Smooth muscle cell (in vitro differentiated cells): ENCODE measurements around the gene INPP5A. TPM values are rescaled to one million over a fixed set of nuclear protein-coding genes. Genes with fewer than 3 reads are reported as not detected.

ENCODE experiments used
- DNase-seq: peaks from one replicate; lab custom pipeline; 2025; ENCODE audit not compliant: unreplicated experiment; lab: John Stamatoyannopoulos, UW
- H2AFZ ChIP-seq: fragments of 200-600 bp; sonication (generic); 2 replicates; pipeline ENCODE4 v1.6.0; 2016; ENCODE audit warnings: antibody characterized with exemption, low read depth, mild to moderate bottlenecking
- H3F3A ChIP-seq: fragments of 200-600 bp; sonication (generic); 2 replicates; pipeline ENCODE4 v1.6.0; 2017; ENCODE audit warnings: antibody characterized with exemption, low read depth
- H3K27ac ChIP-seq: fragments of 200-600 bp; sonication (generic); 2 replicates; pipeline ENCODE4 v1.5.1; 2016; ENCODE audit warnings: low read depth, mild to moderate bottlenecking
- H3K27me3 ChIP-seq: fragments of 200-600 bp; sonication (generic); 2 replicates; pipeline ENCODE4 v1.6.1; 2016; ENCODE audit warnings: low read depth, mild to moderate bottlenecking
- H3K36me3 ChIP-seq: fragments of 200-600 bp; sonication (generic); 2 replicates; pipeline ENCODE4 v1.5.1; 2016; ENCODE audit warnings: low read depth
- H3K4me1 ChIP-seq: fragments of 200-600 bp; sonication (generic); 2 replicates; pipeline ENCODE4 v1.5.1; 2016; ENCODE audit warnings: low read depth
- H3K4me2 ChIP-seq: fragments of 200-600 bp; sonication (generic); 2 replicates; pipeline ENCODE4 v1.6.0; 2016; ENCODE audit warnings: mild to moderate bottlenecking
- H3K4me3 ChIP-seq: fragments of 200-600 bp; sonication (generic); 2 replicates; pipeline ENCODE4 v1.5.1; 2016; ENCODE audit warnings: mild to moderate bottlenecking
- H3K79me2 ChIP-seq: fragments of 200-600 bp; sonication (generic); 2 replicates; pipeline ENCODE4 v1.6.0; 2016; ENCODE audit warnings: low read depth, mild to moderate bottlenecking
- H3K9ac ChIP-seq: fragments of 200-600 bp; sonication (generic); 2 replicates; pipeline ENCODE4 v1.6.0; 2016; ENCODE audit warnings: low read depth
- H3K9me3 ChIP-seq: fragments of 200-600 bp; sonication (generic); replicated peaks from 2 replicates; pipeline ENCODE4 v1.5.1; 2016; ENCODE audit warnings: low read depth
- H4K20me1 ChIP-seq: fragments of 200-600 bp; sonication (generic); 2 replicates; pipeline ENCODE4 v1.6.0; 2016; ENCODE audit warnings: low read depth
- WGBS: methylation state at CpG from one replicate; pipeline ENCODE4 v1.1.7; 2016; ENCODE audit warnings: low lambda C conversion rate; 5-methylcytosine and 5-hydroxymethylcytosine counted together
- polyA plus RNA-seq: library from polyadenylated mRNA; unstranded; fragments of >200 nt; fragmentation: Nextera tagmentation; extraction: Ambion mirVana; gene quantifications from 2 replicates; pipeline ENCODE4 v1.2.1, GENCODE V29; 2016
- total RNA-seq: library from RNA; depleted of rRNA; stranded (reverse); fragments of >200 nt; gene quantifications from 2 replicates; pipeline ENCODE4 v1.2.3, GENCODE V29; 2014
- TF ChIP-seq, protein P1 (sequence below): fragments of 200-600 bp; sonication (generic); IDR thresholded peaks from 2 replicates; pipeline ENCODE4 v1.5.1; 2017; ENCODE audit warnings: borderline replicate concordance, mild to moderate bottlenecking, antibody characterized with exemption; ENCODE audit not compliant: insufficient read depth, poor library complexity, severe bottlenecking

Gene INPP5A
- total and polyA plus RNA-seq, 2 experiments from 2014 or later = 48.0 to 55.9 TPM

GRCh38 chr10:132515811-132516726 lies 21.5 kb upstream of the INPP5A start:
- H3K27ac ChIP-seq = no peak overlapping the region
- no peak overlapping the region for H2AFZ ChIP-seq
- no peak overlapping the region for H3K4me3 ChIP-seq
- peak overlapping the region; percentile 83 for H3K4me2 ChIP-seq
- no peaks in the 10 kb centered on the region for H3K79me2 ChIP-seq
- WGBS = 83% methylated on average over 19 of the region's 19 CpGs
- no peak overlapping the region for H3K9ac ChIP-seq
- H3K4me1 ChIP-seq = peaks cover 17% of the 10 kb centered on the region
- H3K36me3 ChIP-seq = no peaks in the 10 kb centered on the region
- H4K20me1 ChIP-seq = no peaks in the 10 kb centered on the region
- H3K27me3 ChIP-seq = no peaks in the 10 kb centered on the region
- H3K9me3 ChIP-seq = no peaks in the 10 kb centered on the region
- H3F3A ChIP-seq = no peaks in the 10 kb centered on the region
- TF ChIP-seq, protein P1, sequence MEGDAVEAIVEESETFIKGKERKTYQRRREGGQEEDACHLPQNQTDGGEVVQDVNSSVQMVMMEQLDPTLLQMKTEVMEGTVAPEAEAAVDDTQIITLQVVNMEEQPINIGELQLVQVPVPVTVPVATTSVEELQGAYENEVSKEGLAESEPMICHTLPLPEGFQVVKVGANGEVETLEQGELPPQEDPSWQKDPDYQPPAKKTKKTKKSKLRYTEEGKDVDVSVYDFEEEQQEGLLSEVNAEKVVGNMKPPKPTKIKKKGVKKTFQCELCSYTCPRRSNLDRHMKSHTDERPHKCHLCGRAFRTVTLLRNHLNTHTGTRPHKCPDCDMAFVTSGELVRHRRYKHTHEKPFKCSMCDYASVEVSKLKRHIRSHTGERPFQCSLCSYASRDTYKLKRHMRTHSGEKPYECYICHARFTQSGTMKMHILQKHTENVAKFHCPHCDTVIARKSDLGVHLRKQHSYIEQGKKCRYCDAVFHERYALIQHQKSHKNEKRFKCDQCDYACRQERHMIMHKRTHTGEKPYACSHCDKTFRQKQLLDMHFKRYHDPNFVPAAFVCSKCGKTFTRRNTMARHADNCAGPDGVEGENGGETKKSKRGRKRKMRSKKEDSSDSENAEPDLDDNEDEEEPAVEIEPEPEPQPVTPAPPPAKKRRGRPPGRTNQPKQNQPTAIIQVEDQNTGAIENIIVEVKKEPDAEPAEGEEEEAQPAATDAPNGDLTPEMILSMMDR = no peak
- no peak for DNase-seq

GRCh38 chr10:132516771-132517725 lies 20.5 kb upstream of the INPP5A start:
- no peaks in the 10 kb centered on the region for H3F3A ChIP-seq
- peak overlapping the region; percentile 21 for H3K4me3 ChIP-seq
- no peaks in the 10 kb centered on the region for H3K79me2 ChIP-seq
- no peaks in the 10 kb centered on the region for H4K20me1 ChIP-seq
- H3K9ac ChIP-seq = peak overlapping the region; percentile 82
- DNase-seq = peak; percentile 78
- H3K9me3 ChIP-seq = no peaks in the 10 kb centered on the region
- peak overlapping the region; percentile 44 for H2AFZ ChIP-seq
- peak overlapping the region; percentile 83 for H3K4me2 ChIP-seq
- H3K27me3 ChIP-seq = no peaks in the 10 kb centered on the region
- TF ChIP-seq, protein P1 = no peak
- peaks cover 17% of the 10 kb centered on the region for H3K4me1 ChIP-seq
- WGBS = 23% methylated on average over 34 of the region's 37 CpGs
- peak overlapping the region; percentile 89 for H3K27ac ChIP-seq
- H3K36me3 ChIP-seq = no peaks in the 10 kb centered on the region

GRCh38 chr10:132517951-132518521 lies 19.6 kb upstream of the INPP5A start:
- Histone ChIP-seq H4K20me1 (no peaks in the 10 kb centered on the region), H3K36me3 (no peaks in the 10 kb centered on the region), H3K4me1 (peaks cover 17% of the 10 kb centered on the region)

More at GRCh38 chr10:132517951-132518521, 19.6 kb upstream of the INPP5A start:
- 24% methylated on average over 15 of the region's 16 CpGs for WGBS
- Histone ChIP-seq H3K79me2 (no peaks in the 10 kb centered on the region), H3F3A (no peaks in the 10 kb centered on the region), H3K9me3 (no peaks in the 10 kb centered on the region), H3K27me3 (no peaks in the 10 kb centered on the region), H3K27ac (no peak overlapping the region), H3K4me2 (peak overlapping the region; percentile 80), H3K9ac (peak overlapping the region; percentile 36), H2AFZ (no peak overlapping the region), H3K4me3 (no peak overlapping the region)
- TF ChIP-seq, protein P1 = no peak
- no peak for DNase-seq
